Peyer's patch (tissue), 4 donors: ENCODE data around the gene TEX101. TPM values are rescaled to one million over a fixed set of nuclear protein-coding genes. Genes with fewer than 3 reads are reported as not detected.
A peak's percentile ranks its signal among the peaks of the same experiment; 100 is the strongest.

ENCODE experiments used
- DNase-seq, 3 donors: peaks; one replicate each; pipeline ENCODE4 v3.0.0-alpha.2; 2017 to 2019
- H3K27ac ChIP-seq, 4 donors: fragments of 200-600 bp; sonication (generic); one replicate each; pipeline ENCODE4 v1.5.1; 2016 to 2019
- H3K27me3 ChIP-seq, 2 donors: fragments of 200-600 bp; sonication (generic); one replicate each; pipeline ENCODE4 v1.5.1; 2019
- H3K36me3 ChIP-seq, 3 donors: fragments of 200-600 bp; sonication (generic); one replicate each; pipeline ENCODE4 v1.5.1; 2016 to 2019
- H3K4me1 ChIP-seq, 4 donors: fragments of 200-600 bp; sonication (generic); one replicate each; pipeline ENCODE4 v1.5.1; 2016 to 2019
- H3K4me3 ChIP-seq, 4 donors: fragments of 200-600 bp; sonication (generic); 1 replicate in 3 of 4; 2 replicates in 1 of 4; pipeline ENCODE4 v1.5.1; 2016 to 2019; ENCODE audit warnings: mild to moderate bottlenecking in 1 of 4
- H3K9me3 ChIP-seq, 4 donors: fragments of 200-600 bp; sonication (generic); one replicate each; pipeline ENCODE4 v1.5.1; 2016 to 2019; ENCODE audit warnings: mild to moderate bottlenecking in 1 of 4
- CTCF ChIP-seq, 6 experiments: fragments of 450-650 bp in 4 of 6; fragments of 200-600 bp in 2 of 6; sonication (generic) in 1 of 6; IDR thresholded peaks; one replicate each; pipeline ENCODE4 v1.5.1; 2017 to 2019; ENCODE audit warnings: antibody characterized with exemption in 6 of 6, mild to moderate bottlenecking in 3 of 6, moderate library complexity in 1 of 6
- POLR2A ChIP-seq, 2 donors: fragments of 450-650 bp; IDR thresholded peaks; one replicate each; pipeline ENCODE4 v1.5.1; 2017; ENCODE audit warnings: antibody characterized with exemption in 2 of 2, mild to moderate bottlenecking in 2 of 2, moderate library complexity in 2 of 2
- total RNA-seq, 4 donors: library from RNA; depleted of rRNA; stranded (reverse); fragments of >200 nt; gene quantifications; one replicate each; pipeline ENCODE4 v1.1.0, GENCODE V29; 2016

Gene TEX101
- total RNA-seq, 4 donors from 2014 or later: not detected

DNA sequence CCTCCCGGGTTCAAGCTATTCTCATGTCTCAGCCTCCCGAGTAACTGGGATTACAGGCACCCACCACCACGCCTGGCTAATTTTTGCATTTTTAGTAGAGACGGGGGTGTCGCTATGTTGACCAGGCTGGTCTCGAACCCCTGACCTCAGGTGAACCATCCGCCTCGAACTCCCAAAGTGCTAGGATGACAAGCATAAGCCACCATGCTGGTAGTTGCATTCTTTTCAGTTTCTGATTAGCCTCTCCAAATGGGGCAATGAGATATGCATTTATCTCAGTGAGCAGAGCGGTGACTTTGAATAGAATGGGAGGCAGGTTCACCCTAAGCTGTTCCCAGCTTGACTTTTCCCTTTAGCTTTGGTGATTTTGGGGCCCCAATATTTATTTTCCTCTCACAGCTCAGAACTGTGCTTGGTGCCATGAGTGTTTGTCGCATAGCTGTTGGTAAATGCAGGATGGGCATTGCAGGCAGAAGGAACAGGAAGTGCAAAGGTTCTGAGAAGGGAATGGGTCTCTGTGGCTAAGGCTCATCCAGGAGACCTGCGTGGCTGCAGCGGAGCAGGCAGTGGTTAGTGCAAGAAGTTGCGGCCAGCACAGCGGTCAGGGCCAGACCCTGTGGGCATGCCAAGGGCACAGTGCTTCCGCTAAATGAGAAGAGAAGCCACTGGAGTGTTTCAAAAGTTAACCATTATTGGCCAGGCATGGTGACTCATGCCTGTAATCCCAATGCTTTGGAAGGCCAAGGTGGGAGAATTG lies 30.0 kb downstream of the TEX101 start:
- Histone ChIP-seq H3K4me3 (no peak overlapping the region), H3K27ac (no peak overlapping the region), H3K9me3 (no peaks in the 10 kb centered on the region), H3K27me3 (no peaks in the 10 kb centered on the region), H3K36me3 (no peaks in the 10 kb centered on the region), H3K4me1 (no peaks in the 10 kb centered on the region)
- TF ChIP-seq CTCF (IDR thresholded peaks at IDR 0.05): no peak
- TF ChIP-seq POLR2A (IDR thresholded peaks at IDR 0.05): no peak
- DNase-seq: no peak

GRCh38 chr19:43445426-43445825 lies 30.7 kb downstream of the TEX101 start:
- Histone ChIP-seq H3K4me3 (no peak overlapping the region), H3K36me3 (no peaks in the 10 kb centered on the region), H3K27ac (no peak overlapping the region), H3K9me3 (no peaks in the 10 kb centered on the region), H3K27me3 (no peaks in the 10 kb centered on the region), H3K4me1 (peaks cover 0 to under 1% (median 0%) of the 10 kb centered on the region in 4 donors)
- no peak for TF ChIP-seq POLR2A (IDR thresholded peaks at IDR 0.05)
- no peak for TF ChIP-seq CTCF (IDR thresholded peaks at IDR 0.05)
- no peak for DNase-seq

GRCh38 chr19:43446746-43447489 lies 32.2 kb downstream of the TEX101 start:
- Histone ChIP-seq H3K36me3 (no peaks in the 10 kb centered on the region), H3K4me3 (no peak overlapping the region), H3K27me3 (no peaks in the 10 kb centered on the region), H3K27ac (no peak overlapping the region), H3K4me1 (peaks cover 0 to 4% (median 0%) of the 10 kb centered on the region in 4 donors), H3K9me3 (no peaks in the 10 kb centered on the region)
- DNase-seq: peak; percentile 68 to 88 (median 84)
- peak; percentile 94 to 97 (median 96) for TF ChIP-seq CTCF (IDR thresholded peaks at IDR 0.05)
- TF ChIP-seq POLR2A (IDR thresholded peaks at IDR 0.05): no peak

GRCh38 chr19:43447655-43448054 lies 33.0 kb downstream of the TEX101 start:
- H3K4me1 ChIP-seq: peaks cover 0 to 4% (median 0%) of the 10 kb centered on the region in 4 donors
- no peak overlapping the region for H3K4me3 ChIP-seq
- DNase-seq: no peak
- H3K27me3 ChIP-seq: no peaks in the 10 kb centered on the region
- no peaks in the 10 kb centered on the region for H3K36me3 ChIP-seq
- H3K9me3 ChIP-seq: no peaks in the 10 kb centered on the region
- H3K27ac ChIP-seq: no peak overlapping the region
- no peak for TF ChIP-seq POLR2A (IDR thresholded peaks at IDR 0.05)

GRCh38 chr19:43450545-43450997 lies 35.9 kb downstream of the TEX101 start:
- H3K27ac ChIP-seq: peak overlapping the region in 1 of 4 donors; percentile 35
- H3K27me3 ChIP-seq: no peaks in the 10 kb centered on the region
- no peaks in the 10 kb centered on the region for H3K9me3 ChIP-seq
- H3K36me3 ChIP-seq: no peaks in the 10 kb centered on the region
- peaks cover 0 to 8% (median 0%) of the 10 kb centered on the region in 4 donors for H3K4me1 ChIP-seq
- TF ChIP-seq POLR2A (IDR thresholded peaks at IDR 0.05) (no peak), CTCF (IDR thresholded peaks at IDR 0.05) (no peak)
- no peak overlapping the region for H3K4me3 ChIP-seq
- no peak for DNase-seq

DNA sequence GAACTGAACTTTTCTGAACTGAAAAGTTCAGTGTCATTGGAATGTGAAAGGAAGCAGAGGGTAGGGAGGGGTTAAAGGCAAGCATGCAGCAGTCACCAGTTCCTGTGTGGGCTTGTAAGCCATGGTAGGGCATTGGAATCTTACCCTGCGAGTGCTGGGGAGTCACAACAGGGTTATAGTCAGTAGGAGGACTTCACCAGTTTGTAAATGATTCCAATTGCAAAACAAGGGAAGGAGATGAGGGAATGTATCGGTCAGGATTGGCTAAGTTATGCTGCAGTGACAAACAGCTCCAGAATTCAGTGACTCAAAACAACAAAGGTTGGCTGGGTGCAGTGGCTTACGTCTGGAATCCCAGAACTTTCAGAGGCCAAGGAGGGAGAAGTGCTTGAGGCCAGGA lies 37.9 kb downstream of the TEX101 start:
- Histone ChIP-seq H3K9me3 (no peaks in the 10 kb centered on the region), H3K27ac (no peak overlapping the region), H3K36me3 (no peaks in the 10 kb centered on the region), H3K4me1 (peaks cover 0 to 11% (median 0%) of the 10 kb centered on the region in 4 donors), H3K4me3 (no peak overlapping the region), H3K27me3 (no peaks in the 10 kb centered on the region)
- no peak for DNase-seq
- TF ChIP-seq POLR2A (IDR thresholded peaks at IDR 0.05) (no peak), CTCF (IDR thresholded peaks at IDR 0.05) (no peak)
